Glutamatergic neuron (in vitro differentiated cells): ENCODE data around the gene IP6K1. TPM values are rescaled to one million over a fixed set of nuclear protein-coding genes. Genes with fewer than 3 reads are reported as not detected.

Experiments
- DNase-seq: peaks from one replicate; pipeline ENCODE4 v3.0.0; 2022
- H3K27ac Mint-ChIP-seq: one replicate; pipeline ENCODE4 v1.8.0; 2020; ENCODE audit warnings: mild to moderate bottlenecking, mixed read lengths, inconsistent platforms; ENCODE audit not compliant: unreplicated experiment
- H3K27me3 Mint-ChIP-seq: one replicate; pipeline ENCODE4 v1.8.0; 2020; ENCODE audit warnings: mild to moderate bottlenecking, moderate library complexity, mixed read lengths, inconsistent platforms; ENCODE audit not compliant: unreplicated experiment
- H3K36me3 Mint-ChIP-seq: one replicate; pipeline ENCODE4 v1.8.0; 2020; ENCODE audit warnings: mild to moderate bottlenecking, mixed read lengths, inconsistent platforms; ENCODE audit not compliant: unreplicated experiment
- H3K4me1 Mint-ChIP-seq: one replicate; pipeline ENCODE4 v1.8.0; 2020; ENCODE audit warnings: mild to moderate bottlenecking, low read depth, mixed read lengths, inconsistent platforms; ENCODE audit not compliant: unreplicated experiment
- H3K4me3 Mint-ChIP-seq: one replicate; pipeline ENCODE4 v1.8.0; 2020; ENCODE audit warnings: mild to moderate bottlenecking, mixed read lengths, inconsistent platforms; ENCODE audit not compliant: unreplicated experiment
- H3K9me3 Mint-ChIP-seq: one replicate; pipeline ENCODE4 v1.8.0; 2020; ENCODE audit warnings: mild to moderate bottlenecking, moderate library complexity, mixed read lengths, inconsistent platforms; ENCODE audit not compliant: unreplicated experiment
- CTCF ChIP-seq: fragments of 200-600 bp; sonication (generic); IDR thresholded peaks from one replicate; pipeline ENCODE4 v1.5.0; 2021; ENCODE audit not compliant: partially characterized antibody, unreplicated experiment
- total RNA-seq: library from RNA; stranded (reverse); fragmentation: NEBNext Ultra II Directional; extraction: Animal tissue kit (Norgen Biotek cat#: 25700); gene quantifications from one replicate; pipeline ENCODE4 v1.2.1, GENCODE V29; 2021; ENCODE audit not compliant: unreplicated experiment

Gene IP6K1
- total RNA-seq, 1 donor from 2014 or later: 44.6 TPM

- H3K9me3 Mint-ChIP-seq: peaks cover 2% of the 10 kb centered on the region
- no peak overlapping the region for H3K4me3 Mint-ChIP-seq
- H3K27ac Mint-ChIP-seq: no peak overlapping the region
- peaks cover 5% of the 10 kb centered on the region for H3K4me1 Mint-ChIP-seq
- no peaks in the 10 kb centered on the region for H3K36me3 Mint-ChIP-seq
- TF ChIP-seq CTCF: no peak
- peaks cover 7% of the 10 kb centered on the region for H3K27me3 Mint-ChIP-seq
- DNase-seq: no peak
Observed at GRCh38 chr3:49793486-49794085, 7.2 kb upstream of the IP6K1 start.

GRCh38 chr3:49792371-49793150 lies 6.2 kb upstream of the IP6K1 start:
- H3K27me3 Mint-ChIP-seq: peaks cover 7% of the 10 kb centered on the region
- no peak overlapping the region for H3K4me3 Mint-ChIP-seq
- TF ChIP-seq CTCF: no peak
- no peaks in the 10 kb centered on the region for H3K36me3 Mint-ChIP-seq
- H3K27ac Mint-ChIP-seq: no peak overlapping the region
- H3K4me1 Mint-ChIP-seq: peaks cover 5% of the 10 kb centered on the region
- peaks cover 2% of the 10 kb centered on the region for H3K9me3 Mint-ChIP-seq
- DNase-seq: no peak

- Mint-ChIP-seq H3K4me3 (no peak overlapping the region), H3K27ac (no peak overlapping the region), H3K27me3 (peaks cover 10% of the 10 kb centered on the region), H3K36me3 (no peaks in the 10 kb centered on the region), H3K9me3 (peaks cover 2% of the 10 kb centered on the region), H3K4me1 (peaks cover 5% of the 10 kb centered on the region)
- TF ChIP-seq CTCF: no peak
- no peak for DNase-seq
Observed at GRCh38 chr3:49791571-49791970, 5.2 kb upstream of the IP6K1 start.

GRCh38 chr3:49790626-49791411 lies 4.5 kb upstream of the IP6K1 start:
- Mint-ChIP-seq H3K36me3 (no peaks in the 10 kb centered on the region), H3K9me3 (peaks cover 2% of the 10 kb centered on the region), H3K27me3 (peaks cover 10% of the 10 kb centered on the region), H3K4me1 (peaks cover 5% of the 10 kb centered on the region), H3K4me3 (no peak overlapping the region), H3K27ac (no peak overlapping the region)
- no peak for TF ChIP-seq CTCF
- DNase-seq: no peak
